ENCODE results near the gene CYP2S1.
"Not testable (repeated sequence)": the region's sequence is repeated elsewhere in the genome, so short reads cannot be mapped to it uniquely, and the experiment has no call there.

Gene CYP2S1

GRCh38 chr19:41180173-41180572, 12.8 kb upstream of the CYP2S1 start:
- not testable (repeated sequence) for H3K36me3 Mint-ChIP-seq; H3K4me3 Mint-ChIP-seq; H3K27ac Mint-ChIP-seq; DNase-seq; ATAC-seq (replicated peaks); H3K9me3 Mint-ChIP-seq
- Mint-ChIP-seq H3K4me1 (peaks cover 6 to 13% of the 10 kb centered on the region in 2 donors), H3K27me3 (peaks cover 13 to 18% of the 10 kb centered on the region in 2 donors)

GRCh38 chr19:41186971-41187883, 5.8 kb upstream of the CYP2S1 start:
- Mint-ChIP-seq H3K27ac (no peak overlapping the region), H3K27me3 (peaks cover 26 to 52% of the 10 kb centered on the region in 2 donors), H3K4me1 (peaks cover 1 to 2% of the 10 kb centered on the region in 2 donors), H3K4me3 (no peak overlapping the region), H3K9me3 (no peaks in the 10 kb centered on the region), H3K36me3 (no peaks in the 10 kb centered on the region)
- no peak for ATAC-seq (replicated peaks)
- no peak for DNase-seq

GRCh38 chr19:41187884-41188279, 5.1 kb upstream of the CYP2S1 start:
- DNase-seq (no peak), ATAC-seq (replicated peaks) (no peak)
- no peak overlapping the region for H3K4me3 Mint-ChIP-seq
- H3K9me3 Mint-ChIP-seq = no peaks in the 10 kb centered on the region
- H3K4me1 Mint-ChIP-seq = peaks cover 6 to 9% of the 10 kb centered on the region in 2 donors
- H3K27ac Mint-ChIP-seq = no peak overlapping the region
- peaks cover 32 to 59% of the 10 kb centered on the region in 2 donors for H3K27me3 Mint-ChIP-seq
- H3K36me3 Mint-ChIP-seq = no peaks in the 10 kb centered on the region

- Mint-ChIP-seq H3K36me3 (no peaks in the 10 kb centered on the region), H3K9me3 (no peaks in the 10 kb centered on the region), H3K4me1 (peaks cover 10 to 14% of the 10 kb centered on the region in 2 donors), H3K27ac (no peak overlapping the region), H3K27me3 (peaks cover 35 to 62% of the 10 kb centered on the region in 2 donors), H3K4me3 (no peak overlapping the region)
- ATAC-seq (replicated peaks) (no peak), DNase-seq (no peak)
Observed at GRCh38 chr19:41189425-41190065, 3.5 kb upstream of the CYP2S1 start.

DNA sequence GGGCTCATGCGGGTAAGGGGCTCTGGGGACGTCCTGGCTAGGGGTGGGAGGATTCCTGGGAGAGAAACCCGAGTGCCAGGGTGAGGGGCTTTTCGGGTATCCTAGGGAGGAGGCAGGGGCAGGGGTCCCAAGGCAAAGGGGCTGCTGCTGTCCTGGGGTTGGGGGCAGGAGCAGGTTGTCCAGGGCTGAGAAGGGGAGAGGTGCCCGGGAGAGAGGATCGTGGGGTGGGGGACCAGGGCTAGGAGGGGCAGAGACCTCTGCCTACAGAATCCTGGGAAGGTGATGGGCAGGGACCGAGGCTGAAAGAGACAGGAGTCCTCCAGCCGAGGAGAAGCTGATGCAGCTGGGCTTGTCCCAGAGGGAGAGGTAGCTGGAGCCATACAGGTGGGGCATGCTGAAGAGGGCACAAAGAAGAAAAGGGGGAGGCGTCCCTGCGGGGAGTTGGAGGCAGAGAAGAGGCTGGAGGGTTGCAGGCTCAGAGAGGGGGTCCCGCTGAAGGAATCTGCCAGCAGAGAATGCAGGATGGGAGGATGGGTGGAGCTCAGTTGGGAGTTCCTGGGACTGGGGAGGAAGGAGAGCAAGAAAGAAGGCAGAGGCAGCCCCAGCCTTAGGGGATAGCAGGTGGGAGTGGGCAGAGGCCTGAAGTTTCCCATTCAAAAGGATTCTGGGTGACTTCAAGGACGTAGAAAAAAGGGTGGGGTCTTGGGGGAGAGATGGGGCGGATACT, 574 bp downstream of the CYP2S1 start:
- Mint-ChIP-seq H3K4me1 (peaks cover 10 to 18% of the 10 kb centered on the region in 2 donors), H3K36me3 (no peaks in the 10 kb centered on the region), H3K4me3 (no peak overlapping the region), H3K9me3 (no peaks in the 10 kb centered on the region), H3K27me3 (peaks cover 53 to 83% of the 10 kb centered on the region in 2 donors), H3K27ac (no peak overlapping the region)
- no peak for ATAC-seq (replicated peaks)
- DNase-seq = no peak

DNA sequence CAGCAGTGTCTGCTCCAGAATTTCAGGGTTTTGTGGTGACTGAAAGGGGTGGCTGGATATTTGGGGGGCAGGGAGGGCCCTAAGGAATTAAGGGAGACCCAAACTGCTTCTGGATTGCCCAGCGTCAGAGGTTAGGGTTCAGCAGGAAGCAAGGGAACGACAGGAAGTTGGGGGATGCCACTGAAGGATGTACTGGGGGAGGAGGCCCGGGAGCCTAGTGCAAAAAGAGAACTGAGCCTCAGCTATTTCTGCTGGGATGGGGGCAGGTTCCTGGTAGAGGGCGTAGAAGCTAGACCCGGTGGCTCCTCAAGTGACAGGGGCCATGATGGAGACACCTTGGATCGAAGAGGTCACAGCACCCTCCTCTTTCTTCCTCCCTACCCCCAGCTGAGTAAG, 1.1 kb downstream of the CYP2S1 start:
- Mint-ChIP-seq H3K27ac (no peak overlapping the region), H3K36me3 (no peaks in the 10 kb centered on the region), H3K4me3 (no peak overlapping the region), H3K9me3 (no peaks in the 10 kb centered on the region), H3K27me3 (peaks cover 59 to 88% of the 10 kb centered on the region in 2 donors), H3K4me1 (peaks cover 10 to 18% of the 10 kb centered on the region in 2 donors)
- DNase-seq (no peak), ATAC-seq (replicated peaks) (no peak)

DNA sequence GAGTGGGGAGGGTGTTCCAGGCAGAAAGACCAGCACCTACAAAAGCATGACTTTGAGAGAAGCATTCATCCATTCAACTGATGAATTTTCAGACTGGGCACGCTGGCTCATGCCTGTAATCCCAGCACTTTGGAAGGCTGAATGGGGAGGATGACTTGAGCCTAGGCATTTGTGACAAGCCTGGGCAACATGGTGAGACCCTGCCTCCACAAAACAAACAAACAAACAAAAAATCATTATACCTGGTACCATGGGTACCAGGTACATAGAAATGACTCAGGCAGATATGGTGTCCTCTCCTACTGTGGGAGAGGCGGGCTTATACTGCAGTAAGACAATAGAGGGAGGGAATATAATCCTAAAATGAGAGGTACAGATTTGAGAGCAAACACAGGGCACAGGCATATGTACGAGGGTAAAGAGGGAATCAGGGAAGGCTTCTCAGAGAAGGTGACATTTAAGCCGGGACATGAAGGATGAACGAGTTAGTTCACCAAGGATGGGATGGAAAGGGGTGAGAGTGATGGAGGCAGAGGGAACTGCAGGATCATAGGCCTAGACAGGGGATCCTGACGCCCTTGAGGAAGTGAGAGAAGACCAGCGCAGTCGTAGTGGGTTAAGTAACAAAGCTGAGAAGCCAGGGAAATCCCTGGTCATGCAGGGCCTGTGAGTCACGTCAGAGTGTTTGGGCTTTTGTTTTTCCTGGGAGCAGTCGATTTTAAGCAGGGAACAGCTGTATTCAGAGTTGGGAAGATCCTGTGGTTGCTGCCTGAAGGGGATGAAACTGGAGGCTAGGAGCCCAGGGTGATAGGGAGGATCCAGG, 2.9 kb downstream of the CYP2S1 start:
- no peaks in the 10 kb centered on the region for H3K9me3 Mint-ChIP-seq
- H3K36me3 Mint-ChIP-seq = no peaks in the 10 kb centered on the region
- no peak overlapping the region for H3K27ac Mint-ChIP-seq
- ATAC-seq (replicated peaks) = peak; percentile 27 to 77
- no peak for DNase-seq
- no peak overlapping the region for H3K4me3 Mint-ChIP-seq
- peaks cover 47 to 73% of the 10 kb centered on the region in 2 donors for H3K27me3 Mint-ChIP-seq
- H3K4me1 Mint-ChIP-seq = peaks cover 10 to 18% of the 10 kb centered on the region in 2 donors

GRCh38 chr19:41198559-41198958, 5.5 kb downstream of the CYP2S1 start:
- H3K4me3 Mint-ChIP-seq = no peak overlapping the region
- H3K27me3 Mint-ChIP-seq = peaks cover 32 to 50% of the 10 kb centered on the region in 2 donors
- peaks cover 0 to 11% of the 10 kb centered on the region in 2 donors for H3K4me1 Mint-ChIP-seq
- no peaks in the 10 kb centered on the region for H3K9me3 Mint-ChIP-seq
- DNase-seq = no peak
- H3K27ac Mint-ChIP-seq = no peak overlapping the region
- ATAC-seq (replicated peaks) = no peak
- H3K36me3 Mint-ChIP-seq = no peaks in the 10 kb centered on the region

DNA sequence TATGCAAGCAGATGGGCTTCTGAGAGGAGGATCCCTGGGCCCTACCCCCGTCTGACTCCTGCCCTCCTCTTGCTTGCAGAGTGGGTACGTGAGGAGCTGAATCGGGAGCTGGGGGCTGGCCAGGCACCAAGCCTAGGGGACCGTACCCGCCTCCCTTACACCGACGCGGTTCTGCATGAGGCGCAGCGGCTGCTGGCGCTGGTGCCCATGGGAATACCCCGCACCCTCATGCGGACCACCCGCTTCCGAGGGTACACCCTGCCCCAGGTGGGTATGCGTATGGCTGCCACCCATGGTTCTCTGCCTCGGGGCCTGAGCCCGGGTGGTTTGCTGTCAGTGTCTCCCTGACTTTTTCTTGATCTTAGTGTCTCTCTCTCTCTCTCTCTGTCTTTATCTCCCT, 10.4 kb downstream of the CYP2S1 start:
- ATAC-seq (replicated peaks) (no peak), DNase-seq (no peak)
- no peaks in the 10 kb centered on the region for H3K36me3 Mint-ChIP-seq
- peaks cover 2 to 5% of the 10 kb centered on the region in 2 donors for H3K4me1 Mint-ChIP-seq
- no peak overlapping the region for H3K4me3 Mint-ChIP-seq
- no peak overlapping the region for H3K27ac Mint-ChIP-seq
- peaks cover 6 to 8% of the 10 kb centered on the region in 2 donors for H3K27me3 Mint-ChIP-seq
- H3K9me3 Mint-ChIP-seq = no peaks in the 10 kb centered on the region

- H3K4me1 Mint-ChIP-seq, H3K36me3 Mint-ChIP-seq, H3K27ac Mint-ChIP-seq, H3K9me3 Mint-ChIP-seq, H3K27me3 Mint-ChIP-seq, H3K4me3 Mint-ChIP-seq: not testable (repeated sequence)
- ATAC-seq (replicated peaks) (peak; percentile 99), DNase-seq (peak; percentile 67)
Observed at GRCh38 chr19:41204338-41204737, 11.3 kb downstream of the CYP2S1 start.

DNA sequence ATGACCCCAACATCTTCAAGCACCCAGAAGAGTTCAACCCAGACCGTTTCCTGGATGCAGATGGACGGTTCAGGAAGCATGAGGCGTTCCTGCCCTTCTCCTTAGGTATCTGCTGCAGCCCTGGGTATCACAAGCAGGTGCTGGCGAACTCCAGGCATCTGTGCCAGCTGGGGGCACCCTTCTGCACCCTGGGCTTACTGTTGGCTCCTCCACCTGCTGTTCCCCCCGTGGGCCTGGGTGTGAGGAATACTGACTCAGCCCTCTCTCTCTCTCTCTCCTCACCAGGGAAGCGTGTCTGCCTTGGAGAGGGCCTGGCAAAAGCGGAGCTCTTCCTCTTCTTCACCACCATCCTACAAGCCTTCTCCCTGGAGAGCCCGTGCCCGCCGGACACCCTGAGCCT, 13.0 kb downstream of the CYP2S1 start:
- no peaks in the 10 kb centered on the region for H3K27me3 Mint-ChIP-seq
- H3K36me3 Mint-ChIP-seq = no peaks in the 10 kb centered on the region
- H3K27ac Mint-ChIP-seq = peak overlapping the region; percentile 27
- no peaks in the 10 kb centered on the region for H3K9me3 Mint-ChIP-seq
- H3K4me1 Mint-ChIP-seq = peaks cover 2 to 5% of the 10 kb centered on the region in 2 donors
- no peak overlapping the region for H3K4me3 Mint-ChIP-seq
- no peak for DNase-seq
- no peak for ATAC-seq (replicated peaks)

GRCh38 chr19:41206456-41206855, 13.4 kb downstream of the CYP2S1 start:
- Mint-ChIP-seq H3K27ac (peak overlapping the region; percentile 27), H3K36me3 (no peaks in the 10 kb centered on the region), H3K9me3 (no peaks in the 10 kb centered on the region), H3K4me1 (peaks cover 2 to 5% of the 10 kb centered on the region in 2 donors), H3K4me3 (no peak overlapping the region), H3K27me3 (no peaks in the 10 kb centered on the region)
- DNase-seq = no peak
- no peak for ATAC-seq (replicated peaks)

- Mint-ChIP-seq H3K36me3 (no peaks in the 10 kb centered on the region), H3K4me3 (no peak overlapping the region), H3K27me3 (no peaks in the 10 kb centered on the region), H3K27ac (no peak overlapping the region), H3K4me1 (peaks cover 2 to 5% of the 10 kb centered on the region in 2 donors), H3K9me3 (no peaks in the 10 kb centered on the region)
- ATAC-seq (replicated peaks) (no peak), DNase-seq (no peak)
Observed at GRCh38 chr19:41206926-41207750, 14.1 kb downstream of the CYP2S1 start.

Measured in stimulated activated naive B cell treated with anti-CD40 and anti-IgM and Interleukin-4, amounts not matched to agents 10 μg/mL and 1 μg/mL and 100 μg/mL, for 72 hours (primary cell).